ENCODE results near the gene PASD1.
"Not testable (repeated sequence)": the region's sequence is repeated elsewhere in the genome, so short reads cannot be mapped to it uniquely, and the experiment has no call there.

The PASD1 gene

GRCh38 chrX:151551176-151551575 is 12.3 kb upstream of the PASD1 start:
- not testable (repeated sequence) for H3K4me3 ChIP-seq (ENCODE audit: extremely low read depth, insufficient read depth, low read length, poor library complexity, severe bottlenecking); H3K9me3 ChIP-seq (ENCODE audit: control insufficient read depth, low read length); H3K4me1 ChIP-seq (ENCODE audit: control insufficient read depth, insufficient read depth, low read length, poor library complexity, severe bottlenecking); H3K27ac ChIP-seq (ENCODE audit: low read depth, low read length, severe bottlenecking); H3K36me3 ChIP-seq (ENCODE audit: control insufficient read depth, insufficient read depth, low read length)
- 93% methylated on average over 5 of the region's 25 CpGs; no CpG with 5 or more reads in 1 of the 2 experiments for WGBS, 2 experiments (ENCODE audit: insufficient coverage in 2 of 2)

- Histone ChIP-seq H3K9me3 (ENCODE audit: control insufficient read depth, low read length) (no peaks in the 10 kb centered on the region), H3K4me1 (ENCODE audit: control insufficient read depth, insufficient read depth, low read length, poor library complexity, severe bottlenecking) (no peaks in the 10 kb centered on the region), H3K4me3 (ENCODE audit: extremely low read depth, insufficient read depth, low read length, poor library complexity, severe bottlenecking) (no peak overlapping the region), H3K36me3 (ENCODE audit: control insufficient read depth, insufficient read depth, low read length) (no peaks in the 10 kb centered on the region), H3K27ac (ENCODE audit: low read depth, low read length, severe bottlenecking) (no peak overlapping the region)
- WGBS, 2 experiments (ENCODE audit: insufficient coverage in 2 of 2), result 67 to 100% methylated on average over 1 to 2 of the region's 4 CpGs
These were observed 10.7 kb upstream of the PASD1 start for GRCh38 chrX:151552743-151553142.

DNA sequence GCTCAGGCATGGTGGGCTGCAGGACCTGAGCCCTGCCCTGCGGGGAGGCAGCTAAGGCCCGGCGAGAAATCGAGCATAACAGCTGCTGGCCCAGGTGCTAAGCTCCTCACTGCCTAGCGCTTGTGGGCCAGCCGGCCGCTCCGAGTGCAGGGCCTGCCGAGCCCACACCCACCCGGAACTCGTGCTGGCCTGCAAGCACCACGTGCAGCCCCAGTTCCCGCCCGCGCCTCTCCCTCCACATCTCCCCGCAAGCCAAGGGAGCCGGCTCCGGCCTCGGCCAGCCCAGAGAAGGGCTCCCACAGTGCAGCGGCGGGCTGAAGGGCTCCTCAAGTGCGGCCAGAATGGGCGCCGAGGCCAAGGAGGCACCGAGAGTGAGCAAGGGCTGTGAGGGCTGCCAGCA is 8.2 kb upstream of the PASD1 start:
- H3K4me1 ChIP-seq (ENCODE audit: control insufficient read depth, insufficient read depth, low read length, poor library complexity, severe bottlenecking); H3K27ac ChIP-seq (ENCODE audit: low read depth, low read length, severe bottlenecking); H3K4me3 ChIP-seq (ENCODE audit: extremely low read depth, insufficient read depth, low read length, poor library complexity, severe bottlenecking); H3K36me3 ChIP-seq (ENCODE audit: control insufficient read depth, insufficient read depth, low read length); H3K9me3 ChIP-seq (ENCODE audit: control insufficient read depth, low read length): not testable (repeated sequence)
- WGBS, 2 experiments (ENCODE audit: insufficient coverage in 2 of 2), result 100% methylated on average over 1 to 3 of the region's 25 CpGs

- WGBS, 2 experiments (ENCODE audit: insufficient coverage in 2 of 2), result no CpG with 5 or more reads among the region's 21 CpGs
- H3K4me1 ChIP-seq (ENCODE audit: control insufficient read depth, insufficient read depth, low read length, poor library complexity, severe bottlenecking); H3K36me3 ChIP-seq (ENCODE audit: control insufficient read depth, insufficient read depth, low read length); H3K27ac ChIP-seq (ENCODE audit: low read depth, low read length, severe bottlenecking); H3K9me3 ChIP-seq (ENCODE audit: control insufficient read depth, low read length); H3K4me3 ChIP-seq (ENCODE audit: extremely low read depth, insufficient read depth, low read length, poor library complexity, severe bottlenecking): not testable (repeated sequence)
These were observed 990 bp upstream of the PASD1 start for GRCh38 chrX:151562485-151562884.

DNA sequence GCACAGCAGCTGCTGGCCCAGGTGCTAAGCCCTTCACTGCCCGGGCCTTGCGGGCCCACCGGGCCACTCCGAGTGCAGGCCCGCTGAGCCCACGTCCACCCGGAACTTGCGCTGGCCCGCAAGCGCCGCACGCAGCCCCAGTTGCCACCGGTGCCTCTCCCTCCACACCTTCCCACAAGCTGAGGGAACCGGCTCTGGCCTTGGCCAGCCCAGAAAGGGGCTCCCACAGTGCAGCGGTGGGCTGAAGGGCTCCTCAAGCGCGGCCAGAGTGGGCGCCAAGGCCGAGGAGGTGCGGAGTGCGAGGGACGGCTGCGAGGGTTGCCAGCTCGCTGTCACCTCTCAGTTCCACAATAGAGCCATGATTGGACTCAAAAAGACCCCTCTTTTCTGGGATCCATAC is 472 bp upstream of the PASD1 start:
- not testable (repeated sequence) for H3K4me1 ChIP-seq (ENCODE audit: control insufficient read depth, insufficient read depth, low read length, poor library complexity, severe bottlenecking); H3K4me3 ChIP-seq (ENCODE audit: extremely low read depth, insufficient read depth, low read length, poor library complexity, severe bottlenecking); H3K27ac ChIP-seq (ENCODE audit: low read depth, low read length, severe bottlenecking); H3K9me3 ChIP-seq (ENCODE audit: control insufficient read depth, low read length); H3K36me3 ChIP-seq (ENCODE audit: control insufficient read depth, insufficient read depth, low read length)
- 100% methylated on average over 2 to 6 of the region's 24 CpGs for WGBS, 2 experiments (ENCODE audit: insufficient coverage in 2 of 2)

- H3K36me3 ChIP-seq (ENCODE audit: control insufficient read depth, insufficient read depth, low read length), result no peaks in the 10 kb centered on the region
- H3K9me3 ChIP-seq (ENCODE audit: control insufficient read depth, low read length), result no peaks in the 10 kb centered on the region
- H3K4me3 ChIP-seq (ENCODE audit: extremely low read depth, insufficient read depth, low read length, poor library complexity, severe bottlenecking), result no peak overlapping the region
- H3K4me1 ChIP-seq (ENCODE audit: control insufficient read depth, insufficient read depth, low read length, poor library complexity, severe bottlenecking), result no peaks in the 10 kb centered on the region
- H3K27ac ChIP-seq (ENCODE audit: low read depth, low read length, severe bottlenecking), result no peak overlapping the region
- WGBS, 2 experiments (ENCODE audit: insufficient coverage in 2 of 2), result 96 to 100% methylated on average over 5 to 10 of the region's 21 CpGs
These were observed 560 bp downstream of the PASD1 start for GRCh38 chrX:151564035-151564434.

- H3K27ac ChIP-seq (ENCODE audit: low read depth, low read length, severe bottlenecking); H3K9me3 ChIP-seq (ENCODE audit: control insufficient read depth, low read length); H3K36me3 ChIP-seq (ENCODE audit: control insufficient read depth, insufficient read depth, low read length); H3K4me3 ChIP-seq (ENCODE audit: extremely low read depth, insufficient read depth, low read length, poor library complexity, severe bottlenecking); H3K4me1 ChIP-seq (ENCODE audit: control insufficient read depth, insufficient read depth, low read length, poor library complexity, severe bottlenecking): not testable (repeated sequence)
- no CpG with 5 or more reads among the region's 10 CpGs for WGBS, 2 experiments (ENCODE audit: insufficient coverage in 2 of 2)
These were observed 3.4 kb downstream of the PASD1 start for GRCh38 chrX:151566872-151567271.

DNA sequence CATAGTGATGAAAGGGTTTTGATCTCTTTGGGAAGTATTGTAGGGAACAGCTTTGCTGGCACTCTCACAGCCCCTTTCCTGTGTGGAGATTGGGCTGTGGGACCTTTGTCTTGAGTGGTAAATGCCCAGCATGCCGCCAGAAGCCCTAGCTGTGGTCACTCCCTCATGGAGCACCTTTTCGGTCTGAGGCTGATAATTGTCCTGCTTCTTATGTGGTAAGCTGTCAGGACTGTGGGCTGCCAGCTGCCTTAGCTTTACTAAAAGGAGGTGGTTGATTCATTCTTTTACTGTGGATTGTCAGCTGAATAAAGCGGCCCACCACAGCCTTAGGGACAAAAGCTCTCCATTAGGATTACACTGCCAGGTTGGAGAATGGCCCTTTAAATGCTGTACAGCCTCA is 7.1 kb downstream of the PASD1 start:
- Histone ChIP-seq H3K27ac (ENCODE audit: low read depth, low read length, severe bottlenecking) (no peak overlapping the region), H3K36me3 (ENCODE audit: control insufficient read depth, insufficient read depth, low read length) (no peaks in the 10 kb centered on the region), H3K4me3 (ENCODE audit: extremely low read depth, insufficient read depth, low read length, poor library complexity, severe bottlenecking) (no peak overlapping the region), H3K4me1 (ENCODE audit: control insufficient read depth, insufficient read depth, low read length, poor library complexity, severe bottlenecking) (no peaks in the 10 kb centered on the region), H3K9me3 (ENCODE audit: control insufficient read depth, low read length) (no peaks in the 10 kb centered on the region)
- WGBS, 2 experiments (ENCODE audit: insufficient coverage in 2 of 2), result 86% methylated on average over 1 of the region's 3 CpGs; no CpG with 5 or more reads in 1 of the 2 experiments

DNA sequence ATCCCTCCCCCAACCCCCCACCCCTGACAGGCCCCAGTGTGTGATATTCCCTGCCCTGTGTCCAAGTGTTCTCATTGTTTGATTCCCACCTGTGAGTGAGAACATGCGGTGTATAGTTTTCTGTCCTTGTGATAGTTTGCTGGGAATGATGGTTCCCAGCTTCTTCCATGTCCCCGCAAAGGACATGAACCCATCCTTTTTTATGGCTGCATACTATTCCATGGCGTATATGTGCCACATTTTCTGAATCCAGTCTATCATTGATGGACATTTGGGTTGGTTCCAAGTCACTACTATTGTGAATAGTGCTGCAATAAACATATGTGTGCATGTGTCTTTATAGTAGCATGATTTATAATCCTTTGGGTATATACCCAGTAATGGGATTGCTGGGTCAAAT is 29.9 kb downstream of the PASD1 start:
- not testable (repeated sequence) for H3K27ac ChIP-seq (ENCODE audit: low read depth, low read length, severe bottlenecking); H3K9me3 ChIP-seq (ENCODE audit: control insufficient read depth, low read length); H3K4me1 ChIP-seq (ENCODE audit: control insufficient read depth, insufficient read depth, low read length, poor library complexity, severe bottlenecking); H3K36me3 ChIP-seq (ENCODE audit: control insufficient read depth, insufficient read depth, low read length); H3K4me3 ChIP-seq (ENCODE audit: extremely low read depth, insufficient read depth, low read length, poor library complexity, severe bottlenecking)
- 80% methylated on average over 1 of the region's 3 CpGs; no CpG with 5 or more reads in 1 of the 2 experiments for WGBS, 2 experiments (ENCODE audit: insufficient coverage in 2 of 2)

DNA sequence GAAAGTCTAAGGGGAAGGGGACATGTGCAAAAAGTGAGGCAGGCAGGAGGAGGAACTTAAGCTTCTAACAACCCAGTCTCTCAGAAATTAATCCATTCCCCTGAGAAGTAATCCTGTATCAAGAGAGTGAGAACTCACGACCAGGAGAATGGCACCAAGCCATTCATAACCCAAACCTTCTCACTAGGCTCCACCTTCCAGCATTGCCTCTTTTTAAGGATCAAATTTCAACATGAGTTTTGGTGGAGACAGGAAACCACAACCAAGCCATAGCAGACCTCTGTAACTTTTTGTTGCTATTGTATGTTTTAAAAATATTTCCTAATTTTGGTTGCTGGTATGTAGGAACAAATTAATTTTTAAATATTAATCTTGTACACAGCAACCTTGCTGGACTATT is 32.8 kb downstream of the PASD1 start:
- Histone ChIP-seq H3K4me3 (ENCODE audit: extremely low read depth, insufficient read depth, low read length, poor library complexity, severe bottlenecking) (no peak overlapping the region), H3K36me3 (ENCODE audit: control insufficient read depth, insufficient read depth, low read length) (no peaks in the 10 kb centered on the region), H3K9me3 (ENCODE audit: control insufficient read depth, low read length) (no peaks in the 10 kb centered on the region), H3K27ac (ENCODE audit: low read depth, low read length, severe bottlenecking) (no peak overlapping the region), H3K4me1 (ENCODE audit: control insufficient read depth, insufficient read depth, low read length, poor library complexity, severe bottlenecking) (no peaks in the 10 kb centered on the region)
- WGBS, 2 experiments (ENCODE audit: insufficient coverage in 2 of 2), result no CpG with 5 or more reads among the region's 1 CpG

DNA sequence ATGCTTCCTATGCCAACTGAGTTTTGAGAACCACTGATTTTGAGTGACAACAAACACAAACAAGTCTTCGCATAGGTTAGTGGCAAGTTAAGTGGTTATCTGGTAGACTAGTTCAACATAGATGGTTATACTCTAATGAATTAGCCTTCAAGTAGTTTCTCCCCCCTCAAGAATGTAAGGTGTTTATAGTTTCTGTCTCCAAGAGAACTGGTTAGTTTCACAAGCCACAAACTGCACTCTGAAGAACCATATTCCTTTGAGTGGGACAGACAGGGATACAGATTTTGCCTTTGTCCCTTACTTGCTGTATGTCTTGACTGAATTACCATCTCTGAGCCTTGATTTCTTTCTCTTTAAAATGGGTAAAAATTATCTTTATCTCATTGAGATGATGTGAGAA is 41.5 kb downstream of the PASD1 start:
- H3K36me3 ChIP-seq (ENCODE audit: control insufficient read depth, insufficient read depth, low read length), result no peaks in the 10 kb centered on the region
- no CpG with 5 or more reads among the region's 1 CpG for WGBS, 2 experiments (ENCODE audit: insufficient coverage in 2 of 2)
- H3K27ac ChIP-seq (ENCODE audit: low read depth, low read length, severe bottlenecking), result no peak overlapping the region
- no peaks in the 10 kb centered on the region for H3K4me1 ChIP-seq (ENCODE audit: control insufficient read depth, insufficient read depth, low read length, poor library complexity, severe bottlenecking)
- no peaks in the 10 kb centered on the region for H3K9me3 ChIP-seq (ENCODE audit: control insufficient read depth, low read length)
- no peak overlapping the region for H3K4me3 ChIP-seq (ENCODE audit: extremely low read depth, insufficient read depth, low read length, poor library complexity, severe bottlenecking)

- H3K9me3 ChIP-seq (ENCODE audit: control insufficient read depth, low read length), result no peaks in the 10 kb centered on the region
- no peak overlapping the region for H3K4me3 ChIP-seq (ENCODE audit: extremely low read depth, insufficient read depth, low read length, poor library complexity, severe bottlenecking)
- H3K27ac ChIP-seq (ENCODE audit: low read depth, low read length, severe bottlenecking), result no peak overlapping the region
- no peaks in the 10 kb centered on the region for H3K4me1 ChIP-seq (ENCODE audit: control insufficient read depth, insufficient read depth, low read length, poor library complexity, severe bottlenecking)
- no peaks in the 10 kb centered on the region for H3K36me3 ChIP-seq (ENCODE audit: control insufficient read depth, insufficient read depth, low read length)
- WGBS, 2 experiments (ENCODE audit: insufficient coverage in 2 of 2), result no CpG with 5 or more reads among the region's 5 CpGs
These were observed 45.7 kb downstream of the PASD1 start for GRCh38 chrX:151609222-151609621.

All from mesodermal cell (in vitro differentiated cells).